Neural progenitor cell (in vitro differentiated cells): ENCODE results near the gene CPA4. TPM values are rescaled to one million over a fixed set of nuclear protein-coding genes. Genes with fewer than 3 reads are reported as not detected.

ENCODE experiments used
- DNase-seq: peaks from one replicate; pipeline ENCODE4 v3.0.0-alpha.2; 2016; ENCODE audit warnings: low spot score
- H2AFZ ChIP-seq: fragments of 200-600 bp; sonication (generic); replicated peaks from 2 replicates; pipeline ENCODE4 v1.6.1; 2016; ENCODE audit warnings: antibody characterized with exemption
- H3F3A ChIP-seq: fragments of 200-600 bp; sonication (generic); 2 replicates; pipeline ENCODE4 v1.6.1; 2016; ENCODE audit warnings: antibody characterized with exemption, low read depth
- H3K27ac ChIP-seq: fragments of 200-600 bp; sonication (generic); 2 replicates; pipeline ENCODE4 v1.5.1; 2016; ENCODE audit warnings: mild to moderate bottlenecking
- H3K27me3 ChIP-seq: fragments of 200-600 bp; sonication (generic); 2 replicates; pipeline ENCODE4 v1.6.1; 2016; ENCODE audit warnings: mild to moderate bottlenecking, moderate library complexity
- H3K36me3 ChIP-seq: fragments of 200-600 bp; sonication (generic); 2 replicates; pipeline ENCODE4 v1.5.1; 2016
- H3K4me1 ChIP-seq: fragments of 200-600 bp; sonication (generic); 2 replicates; pipeline ENCODE4 v1.6.1; 2016; ENCODE audit warnings: mixed run types
- H3K4me2 ChIP-seq: fragments of 200-600 bp; sonication (generic); 2 replicates; pipeline ENCODE4 v1.6.1; 2016
- H3K4me3 ChIP-seq: fragments of 200-600 bp; sonication (generic); 2 replicates; pipeline ENCODE4 v1.5.1; 2016
- H3K79me2 ChIP-seq: fragments of 200-600 bp; sonication (generic); 2 replicates; pipeline ENCODE4 v1.6.1; 2016; ENCODE audit warnings: low read depth
- H3K9ac ChIP-seq: fragments of 200-600 bp; sonication (generic); 2 replicates; pipeline ENCODE4 v1.6.1; 2016
- H3K9me3 ChIP-seq: fragments of 200-600 bp; sonication (generic); 2 replicates; pipeline ENCODE4 v1.5.1; 2016; ENCODE audit warnings: low read depth
- H4K20me1 ChIP-seq: fragments of 200-600 bp; sonication (generic); 2 replicates; pipeline ENCODE4 v1.6.1; 2016; ENCODE audit warnings: low read depth
- H3K27ac Mint-ChIP-seq: 3 replicates; pipeline ENCODE4 v1.8.0; 2021; ENCODE audit warnings: mixed read lengths
- H3K27me3 Mint-ChIP-seq: 2 replicates; pipeline ENCODE4 v1.8.0; 2022; ENCODE audit warnings: low read depth, mild to moderate bottlenecking, inconsistent platforms, moderate library complexity, mixed read lengths; ENCODE audit not compliant: insufficient read depth
- H3K36me3 Mint-ChIP-seq: 3 replicates; pipeline ENCODE4 v1.8.0; 2021; ENCODE audit warnings: mixed read lengths
- H3K4me1 Mint-ChIP-seq: 3 replicates; pipeline ENCODE4 v1.8.0; 2021; ENCODE audit warnings: mixed read lengths
- H3K4me3 Mint-ChIP-seq: 3 replicates; pipeline ENCODE4 v1.8.0; 2021; ENCODE audit warnings: mild to moderate bottlenecking, moderate library complexity, mixed read lengths
- H3K9me3 Mint-ChIP-seq: 3 replicates; pipeline ENCODE4 v1.8.0; 2020; ENCODE audit warnings: mixed read lengths
- EZH2 ChIP-seq: fragments of 200-600 bp; sonication (generic); IDR thresholded peaks from 2 replicates; pipeline ENCODE4 v1.6.1; 2017; ENCODE audit warnings: antibody characterized with exemption, mild to moderate bottlenecking, moderate library complexity
- EZH2phosphoT487 ChIP-seq: fragments of 200-600 bp; sonication (generic); IDR thresholded peaks from 2 replicates; pipeline ENCODE4 v1.6.1; 2017; ENCODE audit warnings: antibody characterized with exemption
- total RNA-seq: library from RNA; depleted of rRNA; stranded (reverse); fragments of >200 nt; gene quantifications from 2 replicates; pipeline ENCODE4 v1.2.3, GENCODE V29; 2015; ENCODE audit warnings: low replicate concordance
- TF ChIP-seq, protein P1 (sequence below): fragments of 200-600 bp; sonication (generic); IDR thresholded peaks from 2 replicates; pipeline ENCODE4 v1.5.1; 2017; ENCODE audit warnings: antibody characterized with exemption, mild to moderate bottlenecking

CPA4 gene
- total RNA-seq, 1 donor from 2014 or later: not detected

DNA sequence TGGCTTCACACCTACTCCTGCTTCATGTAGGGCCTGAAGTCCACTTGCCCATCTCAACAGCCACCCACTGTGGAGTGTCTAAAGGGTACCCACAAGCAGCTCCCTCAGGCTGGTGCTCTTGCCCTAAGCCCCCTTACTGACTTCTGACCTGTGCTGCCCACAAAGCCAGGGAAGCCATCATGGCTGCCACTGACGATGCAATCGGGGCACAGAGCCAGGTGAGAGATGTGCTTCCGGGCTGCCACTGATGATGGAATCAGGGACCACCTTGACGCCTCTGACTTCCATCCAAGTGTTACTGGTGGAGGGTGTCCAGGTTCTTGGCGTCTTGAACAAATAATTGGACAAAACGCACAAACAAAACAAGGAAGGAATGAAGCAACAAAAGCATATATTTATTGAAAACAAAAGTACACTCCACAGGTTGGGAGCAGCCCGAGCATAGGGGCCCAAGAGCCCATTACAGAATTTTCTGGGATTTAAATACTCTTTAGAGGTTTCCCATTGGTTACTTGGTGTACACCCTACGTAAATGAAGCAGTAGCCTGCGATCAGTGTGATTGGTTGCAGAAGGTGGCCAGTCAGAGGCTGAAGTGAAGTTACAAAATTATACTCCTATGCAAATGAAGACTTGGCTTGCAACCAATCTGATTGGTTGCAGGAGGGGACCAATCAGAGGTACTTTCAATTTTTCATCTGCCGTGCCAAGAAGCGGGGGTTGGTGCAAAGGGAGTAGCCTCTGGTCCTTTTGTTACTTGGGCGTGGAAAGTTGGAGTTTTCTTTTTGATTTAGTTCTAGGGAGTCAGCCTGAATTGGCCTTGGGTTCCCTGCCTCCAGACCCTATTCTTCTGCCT is 21.8 kb upstream of the CPA4 start:
- peaks cover 34% of the 10 kb centered on the region for H3F3A ChIP-seq
- Mint-ChIP-seq H3K4me3 (peak overlapping the region; percentile 64), H3K27ac (peak overlapping the region; percentile 99), H3K4me1 (peaks cover 65% of the 10 kb centered on the region), H3K36me3 (no peaks in the 10 kb centered on the region), H3K27me3 (peaks cover 6% of the 10 kb centered on the region), H3K9me3 (peaks cover 2% of the 10 kb centered on the region)
- H4K20me1 ChIP-seq: no peaks in the 10 kb centered on the region
- H3K27me3 ChIP-seq: no peaks in the 10 kb centered on the region
- H3K9ac ChIP-seq: no peak overlapping the region
- peak overlapping the region; percentile 96 for H3K27ac ChIP-seq
- no peaks in the 10 kb centered on the region for H3K9me3 ChIP-seq
- H2AFZ ChIP-seq: peak overlapping the region; percentile 87
- no peak for DNase-seq
- no peaks in the 10 kb centered on the region for H3K79me2 ChIP-seq
- no peaks in the 10 kb centered on the region for H3K36me3 ChIP-seq
- TF ChIP-seq EZH2 (no peak), EZH2phosphoT487 (no peak)
- TF ChIP-seq, protein P1, sequence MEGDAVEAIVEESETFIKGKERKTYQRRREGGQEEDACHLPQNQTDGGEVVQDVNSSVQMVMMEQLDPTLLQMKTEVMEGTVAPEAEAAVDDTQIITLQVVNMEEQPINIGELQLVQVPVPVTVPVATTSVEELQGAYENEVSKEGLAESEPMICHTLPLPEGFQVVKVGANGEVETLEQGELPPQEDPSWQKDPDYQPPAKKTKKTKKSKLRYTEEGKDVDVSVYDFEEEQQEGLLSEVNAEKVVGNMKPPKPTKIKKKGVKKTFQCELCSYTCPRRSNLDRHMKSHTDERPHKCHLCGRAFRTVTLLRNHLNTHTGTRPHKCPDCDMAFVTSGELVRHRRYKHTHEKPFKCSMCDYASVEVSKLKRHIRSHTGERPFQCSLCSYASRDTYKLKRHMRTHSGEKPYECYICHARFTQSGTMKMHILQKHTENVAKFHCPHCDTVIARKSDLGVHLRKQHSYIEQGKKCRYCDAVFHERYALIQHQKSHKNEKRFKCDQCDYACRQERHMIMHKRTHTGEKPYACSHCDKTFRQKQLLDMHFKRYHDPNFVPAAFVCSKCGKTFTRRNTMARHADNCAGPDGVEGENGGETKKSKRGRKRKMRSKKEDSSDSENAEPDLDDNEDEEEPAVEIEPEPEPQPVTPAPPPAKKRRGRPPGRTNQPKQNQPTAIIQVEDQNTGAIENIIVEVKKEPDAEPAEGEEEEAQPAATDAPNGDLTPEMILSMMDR: no peak
- peaks cover 52% of the 10 kb centered on the region for H3K4me1 ChIP-seq
- H3K4me3 ChIP-seq: no peak overlapping the region
- H3K4me2 ChIP-seq: no peak overlapping the region

GRCh38 chr7:130272381-130273080 is 20.4 kb upstream of the CPA4 start:
- H3K27ac Mint-ChIP-seq: peak overlapping the region; percentile 99
- H3K9me3 ChIP-seq: no peaks in the 10 kb centered on the region
- peak overlapping the region; percentile 1 for H3K4me2 ChIP-seq
- no peak for TF ChIP-seq EZH2
- no peak for TF ChIP-seq EZH2phosphoT487
- TF ChIP-seq, protein P1: no peak
- peaks cover 76% of the 10 kb centered on the region for H3K4me1 Mint-ChIP-seq
- peaks cover 34% of the 10 kb centered on the region for H3F3A ChIP-seq
- H3K9ac ChIP-seq: peak overlapping the region; percentile 6
- H3K27me3 ChIP-seq: no peaks in the 10 kb centered on the region
- peaks cover 4% of the 10 kb centered on the region for H3K9me3 Mint-ChIP-seq
- H3K79me2 ChIP-seq: no peaks in the 10 kb centered on the region
- peak overlapping the region; percentile 74 for H3K4me3 Mint-ChIP-seq
- H2AFZ ChIP-seq: peak overlapping the region; percentile 15
- peak; percentile 71 for DNase-seq
- peaks cover 6% of the 10 kb centered on the region for H3K27me3 Mint-ChIP-seq
- H3K4me1 ChIP-seq: peaks cover 48% of the 10 kb centered on the region
- H3K36me3 Mint-ChIP-seq: no peaks in the 10 kb centered on the region
- no peak overlapping the region for H3K4me3 ChIP-seq
- H4K20me1 ChIP-seq: no peaks in the 10 kb centered on the region
- H3K36me3 ChIP-seq: no peaks in the 10 kb centered on the region
- H3K27ac ChIP-seq: peak overlapping the region; percentile 96

- peaks cover 77% of the 10 kb centered on the region for H3K4me1 Mint-ChIP-seq
- H4K20me1 ChIP-seq: no peaks in the 10 kb centered on the region
- no peaks in the 10 kb centered on the region for H3K36me3 ChIP-seq
- H3K4me3 ChIP-seq: peak overlapping the region; percentile 30
- no peaks in the 10 kb centered on the region for H3K9me3 ChIP-seq
- H3K4me2 ChIP-seq: peak overlapping the region; percentile 71
- peaks cover 6% of the 10 kb centered on the region for H3K27me3 Mint-ChIP-seq
- peak overlapping the region; percentile 15 for H2AFZ ChIP-seq
- no peaks in the 10 kb centered on the region for H3K27me3 ChIP-seq
- peaks cover 10% of the 10 kb centered on the region for H3K9me3 Mint-ChIP-seq
- H3K27ac Mint-ChIP-seq: peak overlapping the region; percentile 99
- H3K4me1 ChIP-seq: peaks cover 43% of the 10 kb centered on the region
- TF ChIP-seq, protein P1: no peak
- TF ChIP-seq EZH2phosphoT487: no peak
- TF ChIP-seq EZH2: no peak
- peak; percentile 95 for DNase-seq
- H3K4me3 Mint-ChIP-seq: peak overlapping the region; percentile 74
- H3K79me2 ChIP-seq: no peaks in the 10 kb centered on the region
- peak overlapping the region; percentile 6 for H3K9ac ChIP-seq
- H3K36me3 Mint-ChIP-seq: no peaks in the 10 kb centered on the region
- peaks cover 34% of the 10 kb centered on the region for H3F3A ChIP-seq
- H3K27ac ChIP-seq: peak overlapping the region; percentile 96
Measured at GRCh38 chr7:130273081-130273932, 19.7 kb upstream of the CPA4 start.
